ENCODE results near the gene KIF3A.

Gene KIF3A

GRCh38 chr5:132689513-132689912 is 47.8 kb downstream of the KIF3A start:
- no peak for TF ChIP-seq CTCF (IDR thresholded peaks at IDR 0.05; ENCODE audit: low read depth, low read length)
- DNase-seq (ENCODE audit: extremely low read depth, low read depth), result no peak

DNA sequence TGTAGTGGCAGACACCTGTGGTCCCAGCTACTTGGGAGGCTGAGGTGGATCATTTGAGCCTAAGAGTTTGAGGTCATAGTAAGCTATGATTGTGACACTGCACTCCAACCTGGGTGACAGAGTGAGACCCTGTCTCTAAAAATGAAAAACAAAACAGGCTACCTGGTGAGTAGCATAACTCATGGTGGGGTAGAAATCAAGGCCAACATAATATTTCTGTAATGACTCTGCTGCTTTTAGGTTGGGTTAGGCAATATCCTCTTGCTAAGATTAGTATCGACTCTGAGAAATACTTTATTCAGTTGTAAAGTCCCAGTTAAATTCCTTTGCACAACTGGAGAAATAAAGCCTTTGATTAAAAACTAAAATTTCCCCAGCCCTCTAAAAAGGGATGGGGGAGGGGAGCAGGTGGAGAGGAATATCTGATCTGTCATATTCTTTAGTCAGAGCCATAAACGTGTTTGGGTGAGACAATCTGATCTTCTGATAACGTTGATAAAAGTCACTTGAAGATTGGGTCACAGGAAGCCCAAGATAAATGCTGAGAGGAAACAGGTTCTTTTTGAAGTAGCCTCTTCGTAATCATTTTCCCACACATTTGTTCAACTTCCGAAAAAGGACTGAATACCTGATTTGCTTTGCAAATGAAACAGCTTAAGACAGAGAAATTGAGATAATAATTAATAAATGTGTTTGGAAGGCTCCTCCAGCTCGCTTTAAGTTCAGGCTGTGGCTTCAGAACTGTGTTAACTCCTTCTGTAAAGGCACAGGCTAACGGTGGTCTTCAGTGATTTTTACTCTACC is 48.6 kb downstream of the KIF3A start:
- no peak for TF ChIP-seq CTCF (IDR thresholded peaks at IDR 0.05; ENCODE audit: low read depth, low read length)
- DNase-seq (ENCODE audit: extremely low read depth, low read depth), result no peak

DNA sequence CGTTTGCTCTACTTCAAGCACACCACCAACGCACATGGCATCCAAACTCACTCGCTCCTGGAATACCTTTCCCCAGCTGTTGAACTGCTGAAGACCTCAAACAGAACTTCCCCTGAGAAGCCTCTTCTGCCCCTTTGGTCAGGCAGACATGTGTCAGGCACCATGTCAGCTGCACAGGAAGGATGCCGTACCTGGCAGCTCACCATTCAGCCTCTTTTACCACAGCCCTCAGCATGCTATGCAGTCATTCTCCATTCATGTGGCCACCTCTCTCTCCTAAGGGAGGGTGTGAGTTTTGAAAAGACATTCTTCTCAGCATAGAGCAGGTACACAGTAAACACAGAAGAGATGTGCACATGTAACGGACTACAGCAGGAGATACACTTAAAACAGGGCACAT is 49.4 kb downstream of the KIF3A start:
- TF ChIP-seq CTCF (IDR thresholded peaks at IDR 0.05; ENCODE audit: low read depth, low read length), result no peak
- no peak for DNase-seq (ENCODE audit: extremely low read depth, low read depth)

DNA sequence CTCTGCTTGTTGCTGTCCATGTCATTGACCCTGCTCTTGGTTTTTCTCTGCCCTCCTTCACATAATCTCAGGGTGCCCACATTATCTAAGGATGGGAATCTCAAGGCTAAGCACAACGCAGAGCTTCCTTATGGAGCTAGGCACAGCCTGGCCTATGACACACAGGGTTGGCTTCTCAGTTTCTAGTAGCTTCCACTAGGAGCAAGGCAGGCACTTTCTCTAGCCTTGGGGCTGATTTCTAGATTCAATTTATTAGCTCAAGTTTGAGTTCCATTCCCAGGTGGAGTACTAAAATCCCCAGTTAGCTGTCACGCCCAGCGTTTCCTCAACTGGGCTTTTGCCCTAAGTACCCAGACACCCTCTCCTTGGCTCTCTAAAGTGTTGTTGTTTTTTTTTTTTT is 51.2 kb downstream of the KIF3A start:
- DNase-seq (ENCODE audit: extremely low read depth, low read depth), result no peak
- no peak for TF ChIP-seq CTCF (IDR thresholded peaks at IDR 0.05; ENCODE audit: low read depth, low read length)

GRCh38 chr5:132684922-132685720 is 52.2 kb downstream of the KIF3A start:
- no peak for DNase-seq (ENCODE audit: extremely low read depth, low read depth)
- no peak for TF ChIP-seq CTCF (IDR thresholded peaks at IDR 0.05; ENCODE audit: low read depth, low read length)

DNA sequence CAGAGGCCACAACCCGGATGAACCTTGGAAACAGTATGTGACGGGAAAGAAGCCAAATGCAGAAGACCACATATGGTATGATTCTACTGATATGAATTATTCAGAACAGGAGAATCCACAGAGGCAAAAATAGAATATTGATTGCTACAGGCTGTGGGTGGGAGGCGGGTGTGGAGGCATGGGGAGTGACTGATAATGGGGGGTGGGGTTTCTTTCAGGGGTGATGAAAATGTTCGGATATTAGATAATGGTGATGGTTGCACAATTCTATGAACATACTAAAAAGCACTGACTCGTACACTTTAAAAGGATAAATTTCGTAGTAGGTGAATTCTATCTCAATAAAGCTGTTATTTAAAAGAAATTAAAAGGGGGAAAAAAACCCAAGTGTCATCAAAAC is 52.9 kb downstream of the KIF3A start:
- no peak for TF ChIP-seq CTCF (IDR thresholded peaks at IDR 0.05; ENCODE audit: low read depth, low read length)
- DNase-seq (ENCODE audit: extremely low read depth, low read depth), result no peak

DNA sequence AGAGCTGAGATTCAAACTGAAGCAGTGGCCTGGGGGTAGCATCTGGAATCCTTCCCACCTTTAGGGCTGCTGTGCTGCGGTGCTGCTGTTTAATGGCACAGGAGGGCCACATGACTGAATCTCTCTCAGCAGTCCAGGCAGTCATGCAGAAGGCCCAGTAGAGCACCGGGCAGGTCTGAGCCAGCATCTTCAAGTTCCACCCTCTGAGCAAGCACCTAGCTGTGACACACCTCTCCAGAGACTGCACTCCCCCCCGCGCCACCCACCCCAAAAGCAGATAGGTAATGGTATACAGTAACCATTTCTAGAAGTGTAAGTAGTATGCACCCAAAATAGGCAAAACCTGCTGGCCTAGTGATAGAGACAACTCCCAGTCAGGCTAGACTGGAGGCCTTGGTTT is 55.4 kb downstream of the KIF3A start:
- DNase-seq (ENCODE audit: extremely low read depth, low read depth), result no peak
- TF ChIP-seq CTCF (IDR thresholded peaks at IDR 0.05; ENCODE audit: low read depth, low read length), result no peak

Data from AG09319 (cell line).